ENCODE results near the gene GPX4.
A peak's percentile ranks its signal among the peaks of the same experiment; 100 is the strongest.

- peak in 1 of 3 donors; percentile 37 for TF ChIP-seq POLR2AphosphoS5 (IDR thresholded peaks at IDR 0.05)
- TF ChIP-seq, protein P1, sequence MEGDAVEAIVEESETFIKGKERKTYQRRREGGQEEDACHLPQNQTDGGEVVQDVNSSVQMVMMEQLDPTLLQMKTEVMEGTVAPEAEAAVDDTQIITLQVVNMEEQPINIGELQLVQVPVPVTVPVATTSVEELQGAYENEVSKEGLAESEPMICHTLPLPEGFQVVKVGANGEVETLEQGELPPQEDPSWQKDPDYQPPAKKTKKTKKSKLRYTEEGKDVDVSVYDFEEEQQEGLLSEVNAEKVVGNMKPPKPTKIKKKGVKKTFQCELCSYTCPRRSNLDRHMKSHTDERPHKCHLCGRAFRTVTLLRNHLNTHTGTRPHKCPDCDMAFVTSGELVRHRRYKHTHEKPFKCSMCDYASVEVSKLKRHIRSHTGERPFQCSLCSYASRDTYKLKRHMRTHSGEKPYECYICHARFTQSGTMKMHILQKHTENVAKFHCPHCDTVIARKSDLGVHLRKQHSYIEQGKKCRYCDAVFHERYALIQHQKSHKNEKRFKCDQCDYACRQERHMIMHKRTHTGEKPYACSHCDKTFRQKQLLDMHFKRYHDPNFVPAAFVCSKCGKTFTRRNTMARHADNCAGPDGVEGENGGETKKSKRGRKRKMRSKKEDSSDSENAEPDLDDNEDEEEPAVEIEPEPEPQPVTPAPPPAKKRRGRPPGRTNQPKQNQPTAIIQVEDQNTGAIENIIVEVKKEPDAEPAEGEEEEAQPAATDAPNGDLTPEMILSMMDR (IDR thresholded peaks at IDR 0.05 in 8 of 11, conservative IDR thresholded peaks at IDR 0.05 in 3 of 11) = no peak
Observed at GRCh38 chr19:1149259-1150045, 45.7 kb downstream of the GPX4 start.

Measured in spleen (tissue), 7 donors.